Gastrocnemius medialis (tissue), 4 donors: ENCODE results near the gene APELA.

Experiments used
- POLR2A ChIP-seq, 2 donors: fragments of 450-650 bp; IDR thresholded peaks; one replicate each; pipeline ENCODE4 v1.6.1; 2017; ENCODE audit warnings: antibody characterized with exemption in 2 of 2, mild to moderate bottlenecking in 2 of 2, moderate library complexity in 2 of 2
- TF ChIP-seq, protein P1 (sequence below), 5 experiments: fragments of 450-650 bp in 3 of 5; fragments of 200-600 bp in 2 of 5; sonication (generic) in 2 of 5; IDR thresholded peaks in 4 of 5; conservative IDR thresholded peaks in 1 of 5; 1 replicate in 4 of 5; 2 replicates in 1 of 5; pipeline ENCODE4 v1.5.1; 2016 to 2019; ENCODE audit warnings: antibody characterized with exemption in 5 of 5, mild to moderate bottlenecking in 3 of 5, moderate library complexity in 3 of 5

DNA sequence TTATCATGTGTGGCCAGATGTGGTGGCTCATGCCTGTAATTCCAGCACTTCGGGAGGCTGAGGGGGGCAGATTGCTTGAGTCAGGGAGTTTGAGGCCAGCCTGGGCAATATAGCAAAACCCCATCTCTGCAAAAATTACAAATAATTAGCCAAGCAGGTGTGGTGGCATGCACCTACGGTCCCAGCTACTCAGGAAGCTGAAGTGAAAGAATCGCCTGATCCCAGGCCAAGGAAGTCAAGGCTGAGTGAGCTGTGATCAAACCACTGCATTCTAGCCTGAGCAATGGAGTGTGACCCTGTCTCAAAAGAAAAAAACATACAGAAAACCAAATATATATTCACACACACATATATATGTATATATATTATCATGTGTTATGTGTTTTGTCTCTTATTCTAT lies 15.0 kb downstream of the APELA start:
- TF ChIP-seq, protein P1, sequence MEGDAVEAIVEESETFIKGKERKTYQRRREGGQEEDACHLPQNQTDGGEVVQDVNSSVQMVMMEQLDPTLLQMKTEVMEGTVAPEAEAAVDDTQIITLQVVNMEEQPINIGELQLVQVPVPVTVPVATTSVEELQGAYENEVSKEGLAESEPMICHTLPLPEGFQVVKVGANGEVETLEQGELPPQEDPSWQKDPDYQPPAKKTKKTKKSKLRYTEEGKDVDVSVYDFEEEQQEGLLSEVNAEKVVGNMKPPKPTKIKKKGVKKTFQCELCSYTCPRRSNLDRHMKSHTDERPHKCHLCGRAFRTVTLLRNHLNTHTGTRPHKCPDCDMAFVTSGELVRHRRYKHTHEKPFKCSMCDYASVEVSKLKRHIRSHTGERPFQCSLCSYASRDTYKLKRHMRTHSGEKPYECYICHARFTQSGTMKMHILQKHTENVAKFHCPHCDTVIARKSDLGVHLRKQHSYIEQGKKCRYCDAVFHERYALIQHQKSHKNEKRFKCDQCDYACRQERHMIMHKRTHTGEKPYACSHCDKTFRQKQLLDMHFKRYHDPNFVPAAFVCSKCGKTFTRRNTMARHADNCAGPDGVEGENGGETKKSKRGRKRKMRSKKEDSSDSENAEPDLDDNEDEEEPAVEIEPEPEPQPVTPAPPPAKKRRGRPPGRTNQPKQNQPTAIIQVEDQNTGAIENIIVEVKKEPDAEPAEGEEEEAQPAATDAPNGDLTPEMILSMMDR (IDR thresholded peaks at IDR 0.05 in 4 of 5, conservative IDR thresholded peaks at IDR 0.05 in 1 of 5) = no peak
- no peak for TF ChIP-seq POLR2A (IDR thresholded peaks at IDR 0.05)
